Stimulated activated CD4-positive, alpha-beta T cell treated with anti-CD3 and anti-CD28 coated beads, Interleukin-4, amount 100 ng/mL, for 1 hour (primary cell): ENCODE measurements around the gene BCAS4.

ENCODE experiments used
- DNase-seq: peaks from one replicate; pipeline ENCODE4 v3.0.0-alpha.2; 2020

Gene BCAS4

GRCh38 chr20:50916934-50917333 is 122.1 kb downstream of the BCAS4 start:
- DNase-seq: no peak

GRCh38 chr20:50918403-50918802 is 123.5 kb downstream of the BCAS4 start:
- DNase-seq: no peak

- no peak for DNase-seq
Observed at GRCh38 chr20:50919567-50919966, 124.7 kb downstream of the BCAS4 start.

- no peak for DNase-seq
Observed at GRCh38 chr20:50920997-50921396, 126.1 kb downstream of the BCAS4 start.

- no peak for DNase-seq
Observed at GRCh38 chr20:50921803-50922501, 127.1 kb downstream of the BCAS4 start.

- no peak for DNase-seq
Observed at GRCh38 chr20:50924261-50924920, 129.5 kb downstream of the BCAS4 start.

- DNase-seq: no peak
Observed at GRCh38 chr20:50926530-50926929, 131.7 kb downstream of the BCAS4 start.
